ENCODE data around the gene IFITM2. TPM values are rescaled to one million over a fixed set of nuclear protein-coding genes. Genes with fewer than 3 reads are reported as not detected.

IFITM2 gene
- total and polyA plus RNA-seq, 8 donors = 32.1 to 182 (median 98.1) TPM

- peak overlapping the region in 1 of 4 donors; percentile 91 for H3K4me3 ChIP-seq
- peaks cover 0 to 6% (median 0%) of the 10 kb centered on the region in 3 donors for H3K4me1 ChIP-seq
- peaks cover 0 to 37% (median 0%) of the 10 kb centered on the region in 3 donors for H3K36me3 ChIP-seq
- FAIRE-seq (no peak), ATAC-seq (no peak), DNase-seq (peak in 4 of 6 donors; percentile 18 to 77 (median 48))
- H3K9me3 ChIP-seq = no peaks in the 10 kb centered on the region
- H3K27ac ChIP-seq = no peak overlapping the region
- TF ChIP-seq CTCF (IDR thresholded peaks at IDR 0.05) = no peak
- intact Hi-C loops (cut with DNase I) = no loop called here
- WGBS, 2 donors = 85 to 95% methylated on average over 29 of the region's 29 CpGs
- H3K27me3 ChIP-seq = no peaks in the 10 kb centered on the region
Measured at GRCh38 chr11:292211-293121, 15.2 kb upstream of the IFITM2 start.

GRCh38 chr11:293271-293851 is 14.3 kb upstream of the IFITM2 start:
- DNase-seq = peak in 3 of 6 donors; percentile 7 to 58 (median 37)
- Histone ChIP-seq H3K27me3 (no peaks in the 10 kb centered on the region), H3K4me1 (peaks cover 0 to 6% (median 0%) of the 10 kb centered on the region in 3 donors), H3K9me3 (no peaks in the 10 kb centered on the region), H3K36me3 (peaks cover 0 to 37% (median 0%) of the 10 kb centered on the region in 3 donors), H3K4me3 (no peak overlapping the region), H3K27ac (no peak overlapping the region)
- WGBS, 2 donors = 86 to 90% methylated on average over 18 of the region's 18 CpGs
- ATAC-seq = no peak
- intact Hi-C loops (cut with DNase I) = no loop called here
- TF ChIP-seq CTCF (IDR thresholded peaks at IDR 0.05) = no peak
- no peak for FAIRE-seq

GRCh38 chr11:293852-294661 is 13.6 kb upstream of the IFITM2 start:
- no peak for TF ChIP-seq CTCF (IDR thresholded peaks at IDR 0.05)
- H3K9me3 ChIP-seq = no peaks in the 10 kb centered on the region
- no peak overlapping the region for H3K4me3 ChIP-seq
- no peak for FAIRE-seq
- DNase-seq = peak in 4 of 6 donors; percentile 26 to 73 (median 48)
- no peaks in the 10 kb centered on the region for H3K27me3 ChIP-seq
- ATAC-seq = no peak
- H3K4me1 ChIP-seq = peaks cover 0 to 6% (median 0%) of the 10 kb centered on the region in 3 donors
- 80 to 83% methylated on average over 27 of the region's 27 CpGs for WGBS, 2 donors
- H3K36me3 ChIP-seq = peaks cover 0 to 37% (median 0%) of the 10 kb centered on the region in 3 donors
- intact Hi-C loops (cut with DNase I) = no loop called here
- no peak overlapping the region for H3K27ac ChIP-seq

GRCh38 chr11:294780-295179 is 12.8 kb upstream of the IFITM2 start:
- no peak overlapping the region for H3K4me3 ChIP-seq
- no peak for TF ChIP-seq CTCF (IDR thresholded peaks at IDR 0.05)
- peaks cover 0 to 6% (median 0%) of the 10 kb centered on the region in 3 donors for H3K4me1 ChIP-seq
- no peak overlapping the region for H3K27ac ChIP-seq
- DNase-seq (peak in 4 of 6 donors; percentile 15 to 68 (median 50)), ATAC-seq (no peak), FAIRE-seq (no peak)
- WGBS, 2 donors = 81 to 84% methylated on average over 16 of the region's 16 CpGs
- H3K36me3 ChIP-seq = peaks cover 0 to 37% (median 0%) of the 10 kb centered on the region in 3 donors
- no peaks in the 10 kb centered on the region for H3K27me3 ChIP-seq
- H3K9me3 ChIP-seq = no peaks in the 10 kb centered on the region
- intact Hi-C loops (cut with DNase I) = no loop called here

Measured in pancreas (tissue), 10 donors.